ENCODE measurements around the gene SLX4IP. TPM values are rescaled to one million over a fixed set of nuclear protein-coding genes. Genes with fewer than 3 reads are reported as not detected.
A peak's percentile ranks its signal among the peaks of the same experiment; 100 is the strongest.

SLX4IP gene
- total RNA-seq, 1 experiment from 2014 or later, result 11.1 TPM

DNA sequence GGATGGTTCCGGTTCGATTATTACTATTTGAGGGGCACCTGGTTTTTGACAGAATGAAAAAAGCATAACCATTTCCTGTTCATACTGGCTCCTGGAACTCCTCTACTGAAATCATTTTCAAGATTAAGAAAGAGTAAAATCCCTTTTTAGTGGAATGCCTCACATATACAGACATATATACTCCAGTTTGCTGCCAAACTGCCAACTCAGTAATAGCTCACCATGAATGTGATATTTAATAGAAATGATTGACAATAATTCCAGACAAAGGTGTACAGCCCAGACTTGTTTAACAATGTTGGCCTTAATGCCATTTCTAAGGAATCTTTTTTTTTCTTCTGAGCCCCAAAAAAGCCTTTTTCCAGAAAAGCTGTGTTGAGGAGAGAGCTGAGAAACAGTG is 145.6 kb downstream of the SLX4IP start (continued):
- TF ChIP-seq, protein P1, sequence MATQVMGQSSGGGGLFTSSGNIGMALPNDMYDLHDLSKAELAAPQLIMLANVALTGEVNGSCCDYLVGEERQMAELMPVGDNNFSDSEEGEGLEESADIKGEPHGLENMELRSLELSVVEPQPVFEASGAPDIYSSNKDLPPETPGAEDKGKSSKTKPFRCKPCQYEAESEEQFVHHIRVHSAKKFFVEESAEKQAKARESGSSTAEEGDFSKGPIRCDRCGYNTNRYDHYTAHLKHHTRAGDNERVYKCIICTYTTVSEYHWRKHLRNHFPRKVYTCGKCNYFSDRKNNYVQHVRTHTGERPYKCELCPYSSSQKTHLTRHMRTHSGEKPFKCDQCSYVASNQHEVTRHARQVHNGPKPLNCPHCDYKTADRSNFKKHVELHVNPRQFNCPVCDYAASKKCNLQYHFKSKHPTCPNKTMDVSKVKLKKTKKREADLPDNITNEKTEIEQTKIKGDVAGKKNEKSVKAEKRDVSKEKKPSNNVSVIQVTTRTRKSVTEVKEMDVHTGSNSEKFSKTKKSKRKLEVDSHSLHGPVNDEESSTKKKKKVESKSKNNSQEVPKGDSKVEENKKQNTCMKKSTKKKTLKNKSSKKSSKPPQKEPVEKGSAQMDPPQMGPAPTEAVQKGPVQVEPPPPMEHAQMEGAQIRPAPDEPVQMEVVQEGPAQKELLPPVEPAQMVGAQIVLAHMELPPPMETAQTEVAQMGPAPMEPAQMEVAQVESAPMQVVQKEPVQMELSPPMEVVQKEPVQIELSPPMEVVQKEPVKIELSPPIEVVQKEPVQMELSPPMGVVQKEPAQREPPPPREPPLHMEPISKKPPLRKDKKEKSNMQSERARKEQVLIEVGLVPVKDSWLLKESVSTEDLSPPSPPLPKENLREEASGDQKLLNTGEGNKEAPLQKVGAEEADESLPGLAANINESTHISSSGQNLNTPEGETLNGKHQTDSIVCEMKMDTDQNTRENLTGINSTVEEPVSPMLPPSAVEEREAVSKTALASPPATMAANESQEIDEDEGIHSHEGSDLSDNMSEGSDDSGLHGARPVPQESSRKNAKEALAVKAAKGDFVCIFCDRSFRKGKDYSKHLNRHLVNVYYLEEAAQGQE (IDR thresholded peaks at IDR 0.05; ENCODE audit: low read depth), result no peak
- no peak for TF ChIP-seq ZFX (IDR thresholded peaks at IDR 0.05)
- TF ChIP-seq SRF (IDR thresholded peaks at IDR 0.05; ENCODE audit: low read depth), result no peak

DNA sequence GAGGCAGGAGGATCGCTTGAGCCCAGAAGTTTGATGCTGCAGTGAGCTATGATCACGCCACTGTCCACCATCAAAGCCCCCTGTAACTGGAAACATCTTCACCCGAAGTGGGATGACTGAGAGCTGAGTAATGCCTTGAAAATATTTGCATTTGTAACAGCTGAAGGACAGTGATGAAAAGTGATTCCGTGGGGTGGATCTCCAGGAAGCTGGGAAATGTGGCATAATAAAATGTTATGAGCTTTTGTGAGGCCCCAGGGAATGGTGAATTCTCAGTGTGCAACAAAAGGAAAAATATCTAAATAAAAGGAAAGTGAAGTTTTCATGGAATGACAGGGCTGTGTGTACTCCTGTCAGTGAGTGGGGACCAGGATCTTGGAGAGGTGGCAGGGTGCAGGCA is 146.7 kb downstream of the SLX4IP start:
- intact Hi-C loops (cut with micrococcal nuclease), result no loop called here
- Histone ChIP-seq H3K27ac (ENCODE audit: low read depth, low read length) (no peak overlapping the region), H3K4me3 (replicated peaks in 1 of 2; ENCODE audit: low read depth in 1 of 2, low read length in 2 of 2) (no peak overlapping the region), H2AFZ (ENCODE audit: low read depth, low read length, poor library complexity, severe bottlenecking) (no peak overlapping the region), H3K9ac (ENCODE audit: low read length) (no peak overlapping the region), H3K4me2 (ENCODE audit: low read length) (peak overlapping the region; percentile 13; the same call in 1 of the 2 replicates), H3K9me2 (ENCODE audit: insufficient read depth) (no peaks in the 10 kb centered on the region), H3K27me3 (ENCODE audit: insufficient read depth, low read length) (no peaks in the 10 kb centered on the region), H3K79me2 (ENCODE audit: insufficient read depth, low read length) (no peaks in the 10 kb centered on the region), H4K20me1 (ENCODE audit: insufficient read depth) (no peaks in the 10 kb centered on the region), H3K4me1 (ENCODE audit: control insufficient read depth in 1 of 2, insufficient read depth in 2 of 2, low read length in 2 of 2) (peaks cover 44 to 48% of the 10 kb centered on the region in 2 experiments), H3K9me3 (ENCODE audit: control insufficient read depth in 1 of 2, insufficient read depth in 1 of 2, low read depth in 1 of 2, low read length in 2 of 2) (no peaks in the 10 kb centered on the region), H3K36me3 (ENCODE audit: control insufficient read depth in 1 of 2, insufficient read depth in 2 of 2, low read length in 2 of 2) (no peaks in the 10 kb centered on the region)
- DNase-seq (ENCODE audit: low read depth, low spot score) (no peak), ATAC-seq (no peak)
- ChIA-PET CTCF (no interaction called here), POLR2A (no interaction called here), RAD21 (ENCODE audit: low non-redundant PET in 1 of 2, low total read pairs in 2 of 2, uncharacterized antibody in 2 of 2, unreplicated experiment in 2 of 2) (no interaction called here)
- no peak for TF ChIP-seq FOSL1 (IDR thresholded peaks at IDR 0.05; ENCODE audit: low read depth)
- no peak for TF ChIP-seq YY1 (IDR thresholded peaks at IDR 0.05; ENCODE audit: extremely low read depth, insufficient replicate concordance, low read depth, low read length)
- TF ChIP-seq ELF1 (IDR thresholded peaks at IDR 0.05; ENCODE audit: borderline replicate concordance, low read depth), result no peak
- TF ChIP-seq, protein P2, sequence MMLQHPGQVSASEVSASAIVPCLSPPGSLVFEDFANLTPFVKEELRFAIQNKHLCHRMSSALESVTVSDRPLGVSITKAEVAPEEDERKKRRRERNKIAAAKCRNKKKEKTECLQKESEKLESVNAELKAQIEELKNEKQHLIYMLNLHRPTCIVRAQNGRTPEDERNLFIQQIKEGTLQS (IDR thresholded peaks at IDR 0.05), result no peak
- TF ChIP-seq EGR1 (IDR thresholded peaks at IDR 0.05; ENCODE audit: low read depth), result no peak
- TF ChIP-seq, protein P3, sequence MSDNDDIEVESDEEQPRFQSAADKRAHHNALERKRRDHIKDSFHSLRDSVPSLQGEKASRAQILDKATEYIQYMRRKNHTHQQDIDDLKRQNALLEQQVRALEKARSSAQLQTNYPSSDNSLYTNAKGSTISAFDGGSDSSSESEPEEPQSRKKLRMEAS (IDR thresholded peaks at IDR 0.05), result no peak
- no peak for TF ChIP-seq TCF7L2 (IDR thresholded peaks at IDR 0.05; ENCODE audit: borderline replicate concordance, extremely low read depth, insufficient read depth, insufficient read length)
- no peak for TF ChIP-seq CBX3 (IDR thresholded peaks at IDR 0.05; ENCODE audit: low read depth)
- no peak for TF ChIP-seq ZFX (IDR thresholded peaks at IDR 0.05)
- no peak for TF ChIP-seq ZNF274 (IDR thresholded peaks at IDR 0.05; ENCODE audit: low read depth, low read length)
- TF ChIP-seq, protein P4, sequence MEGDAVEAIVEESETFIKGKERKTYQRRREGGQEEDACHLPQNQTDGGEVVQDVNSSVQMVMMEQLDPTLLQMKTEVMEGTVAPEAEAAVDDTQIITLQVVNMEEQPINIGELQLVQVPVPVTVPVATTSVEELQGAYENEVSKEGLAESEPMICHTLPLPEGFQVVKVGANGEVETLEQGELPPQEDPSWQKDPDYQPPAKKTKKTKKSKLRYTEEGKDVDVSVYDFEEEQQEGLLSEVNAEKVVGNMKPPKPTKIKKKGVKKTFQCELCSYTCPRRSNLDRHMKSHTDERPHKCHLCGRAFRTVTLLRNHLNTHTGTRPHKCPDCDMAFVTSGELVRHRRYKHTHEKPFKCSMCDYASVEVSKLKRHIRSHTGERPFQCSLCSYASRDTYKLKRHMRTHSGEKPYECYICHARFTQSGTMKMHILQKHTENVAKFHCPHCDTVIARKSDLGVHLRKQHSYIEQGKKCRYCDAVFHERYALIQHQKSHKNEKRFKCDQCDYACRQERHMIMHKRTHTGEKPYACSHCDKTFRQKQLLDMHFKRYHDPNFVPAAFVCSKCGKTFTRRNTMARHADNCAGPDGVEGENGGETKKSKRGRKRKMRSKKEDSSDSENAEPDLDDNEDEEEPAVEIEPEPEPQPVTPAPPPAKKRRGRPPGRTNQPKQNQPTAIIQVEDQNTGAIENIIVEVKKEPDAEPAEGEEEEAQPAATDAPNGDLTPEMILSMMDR (IDR thresholded peaks at IDR 0.05 in 2 of 3, conservative IDR thresholded peaks at IDR 0.05 in 1 of 3; ENCODE audit: borderline replicate concordance in 1 of 3, insufficient read depth in 1 of 3, low read depth in 2 of 3, low read length in 2 of 3), result no peak
- TF ChIP-seq POLR2A (IDR thresholded peaks at IDR 0.05; ENCODE audit: borderline replicate concordance, extremely low read depth, insufficient read depth, insufficient read length), result no peak
- TF ChIP-seq JUND (IDR thresholded peaks at IDR 0.05), result no peak
- TF ChIP-seq SIN3A (IDR thresholded peaks at IDR 0.05; ENCODE audit: low read depth), result no peak
- no peak for TF ChIP-seq SP1 (IDR thresholded peaks at IDR 0.05; ENCODE audit: low read depth)
- BruUV-seq (replicated peaks), result no TSS peak

All from HCT116 (cell line).